ENCODE data around the gene PADI3.

PADI3 gene

DNA sequence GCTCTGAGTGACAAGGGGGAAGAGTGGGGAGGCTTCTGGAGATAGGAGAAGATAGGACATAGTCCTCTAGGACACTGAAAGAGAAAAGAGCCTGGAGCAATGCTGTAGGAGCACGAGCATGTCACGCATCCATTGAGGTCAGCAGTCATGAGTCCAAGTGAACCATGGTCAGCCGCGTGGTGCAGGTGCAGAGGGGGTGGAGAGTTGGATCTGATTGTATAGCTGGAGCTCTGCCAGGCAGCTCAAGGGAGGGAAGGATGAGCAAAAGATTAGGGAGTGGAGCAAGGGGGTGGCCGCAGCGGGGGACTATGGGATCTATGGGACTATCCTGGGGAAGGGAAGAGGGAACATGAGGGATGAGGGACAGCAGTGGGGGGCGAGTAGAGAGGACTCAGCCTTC, 30.0 kb upstream of the PADI3 start:
- Histone ChIP-seq H3K9ac (ENCODE audit: low read length) (no peak overlapping the region), H3K79me2 (ENCODE audit: insufficient read depth, low read length) (no peaks in the 10 kb centered on the region), H3K4me2 (ENCODE audit: low read length) (no peak overlapping the region), H3K27me3 (ENCODE audit: insufficient read depth, low read length) (no peaks in the 10 kb centered on the region; the same call in 1 of the 2 replicates), H4K20me1 (ENCODE audit: insufficient read depth, low read length) (no peaks in the 10 kb centered on the region), H3K9me3 (ENCODE audit: low read length) (no peaks in the 10 kb centered on the region), H2AFZ (ENCODE audit: low read length) (no peak overlapping the region), H3F3A (ENCODE audit: insufficient read depth, low read length) (no peaks in the 10 kb centered on the region), H3K9me2 (ENCODE audit: low read depth, low read length) (no peaks in the 10 kb centered on the region), H3K4me3 (ENCODE audit: low read depth, low read length, poor library complexity, severe bottlenecking) (no peak overlapping the region), H3K27ac (ENCODE audit: low read depth, low read length, poor library complexity, severe bottlenecking) (no peak overlapping the region), H3K4me1 (ENCODE audit: insufficient read depth, low read length, severe bottlenecking) (no peaks in the 10 kb centered on the region), H3K36me3 (ENCODE audit: insufficient read depth, low read length) (no peaks in the 10 kb centered on the region)
- no peak for TF ChIP-seq EZH2 (IDR thresholded peaks at IDR 0.05; ENCODE audit: borderline replicate concordance, low read length)
- TF ChIP-seq, protein P1, sequence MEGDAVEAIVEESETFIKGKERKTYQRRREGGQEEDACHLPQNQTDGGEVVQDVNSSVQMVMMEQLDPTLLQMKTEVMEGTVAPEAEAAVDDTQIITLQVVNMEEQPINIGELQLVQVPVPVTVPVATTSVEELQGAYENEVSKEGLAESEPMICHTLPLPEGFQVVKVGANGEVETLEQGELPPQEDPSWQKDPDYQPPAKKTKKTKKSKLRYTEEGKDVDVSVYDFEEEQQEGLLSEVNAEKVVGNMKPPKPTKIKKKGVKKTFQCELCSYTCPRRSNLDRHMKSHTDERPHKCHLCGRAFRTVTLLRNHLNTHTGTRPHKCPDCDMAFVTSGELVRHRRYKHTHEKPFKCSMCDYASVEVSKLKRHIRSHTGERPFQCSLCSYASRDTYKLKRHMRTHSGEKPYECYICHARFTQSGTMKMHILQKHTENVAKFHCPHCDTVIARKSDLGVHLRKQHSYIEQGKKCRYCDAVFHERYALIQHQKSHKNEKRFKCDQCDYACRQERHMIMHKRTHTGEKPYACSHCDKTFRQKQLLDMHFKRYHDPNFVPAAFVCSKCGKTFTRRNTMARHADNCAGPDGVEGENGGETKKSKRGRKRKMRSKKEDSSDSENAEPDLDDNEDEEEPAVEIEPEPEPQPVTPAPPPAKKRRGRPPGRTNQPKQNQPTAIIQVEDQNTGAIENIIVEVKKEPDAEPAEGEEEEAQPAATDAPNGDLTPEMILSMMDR (IDR thresholded peaks at IDR 0.05; ENCODE audit: low read length): no peak

DNA sequence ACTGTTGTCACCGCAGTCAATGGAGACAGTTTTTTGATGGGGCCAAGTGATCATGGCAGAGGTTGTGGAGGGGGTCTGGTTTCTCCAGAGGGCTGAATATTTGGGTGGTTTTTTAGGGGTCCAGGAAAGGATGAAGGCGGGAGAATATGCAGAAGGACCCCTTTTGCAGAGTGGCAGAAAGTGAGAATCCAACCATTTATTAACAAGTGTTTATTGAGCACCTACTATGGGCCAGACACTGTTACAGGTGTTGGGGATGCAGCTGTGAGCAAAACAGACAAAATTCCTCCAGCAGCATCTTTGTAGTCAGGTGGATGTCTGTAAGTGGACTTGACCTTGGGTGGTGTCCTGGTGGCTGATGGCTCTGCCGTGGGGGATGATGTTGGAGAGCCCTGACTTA, 28.6 kb upstream of the PADI3 start:
- Histone ChIP-seq H3K9me3 (ENCODE audit: low read length) (no peaks in the 10 kb centered on the region), H3K27me3 (ENCODE audit: insufficient read depth, low read length) (no peaks in the 10 kb centered on the region; the same call in 1 of the 2 replicates), H3K27ac (ENCODE audit: low read depth, low read length, poor library complexity, severe bottlenecking) (no peak overlapping the region), H3K79me2 (ENCODE audit: insufficient read depth, low read length) (no peaks in the 10 kb centered on the region), H3K9me2 (ENCODE audit: low read depth, low read length) (no peaks in the 10 kb centered on the region), H4K20me1 (ENCODE audit: insufficient read depth, low read length) (no peaks in the 10 kb centered on the region), H3K36me3 (ENCODE audit: insufficient read depth, low read length) (no peaks in the 10 kb centered on the region), H3F3A (ENCODE audit: insufficient read depth, low read length) (no peaks in the 10 kb centered on the region), H3K9ac (ENCODE audit: low read length) (no peak overlapping the region), H3K4me3 (ENCODE audit: low read depth, low read length, poor library complexity, severe bottlenecking) (no peak overlapping the region), H3K4me2 (ENCODE audit: low read length) (no peak overlapping the region), H3K4me1 (ENCODE audit: insufficient read depth, low read length, severe bottlenecking) (no peaks in the 10 kb centered on the region), H2AFZ (ENCODE audit: low read length) (no peak overlapping the region)
- no peak for TF ChIP-seq EZH2 (IDR thresholded peaks at IDR 0.05; ENCODE audit: borderline replicate concordance, low read length)
- TF ChIP-seq, protein P1 (IDR thresholded peaks at IDR 0.05; ENCODE audit: low read length): no peak

DNA sequence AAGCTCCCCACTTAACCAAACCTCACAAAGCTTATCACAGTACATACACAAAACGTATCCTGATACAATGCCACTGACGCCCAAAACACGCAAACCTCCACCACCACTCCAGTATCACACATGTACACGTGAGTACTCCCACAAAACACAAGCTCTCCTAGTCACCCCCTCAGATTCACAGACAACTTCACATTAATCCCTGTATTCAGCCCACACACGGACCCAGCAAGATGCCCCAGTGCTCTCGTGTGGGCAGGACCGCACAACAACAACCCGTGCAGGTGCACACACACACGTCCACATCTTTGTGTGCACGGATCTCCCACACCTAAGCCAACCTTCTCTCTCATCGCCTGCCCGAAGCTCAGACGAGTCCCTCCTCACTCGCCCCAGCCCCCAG, 26.3 kb upstream of the PADI3 start:
- H3K4me1 ChIP-seq (ENCODE audit: insufficient read depth, low read length, severe bottlenecking): no peaks in the 10 kb centered on the region
- no peak for TF ChIP-seq EZH2 (IDR thresholded peaks at IDR 0.05; ENCODE audit: borderline replicate concordance, low read length)
- TF ChIP-seq, protein P1 (IDR thresholded peaks at IDR 0.05; ENCODE audit: low read length): no peak
- no peaks in the 10 kb centered on the region for H3K79me2 ChIP-seq (ENCODE audit: insufficient read depth, low read length)
- no peak overlapping the region for H3K4me2 ChIP-seq (ENCODE audit: low read length)
- no peaks in the 10 kb centered on the region for H3K9me2 ChIP-seq (ENCODE audit: low read depth, low read length)
- no peak overlapping the region for H2AFZ ChIP-seq (ENCODE audit: low read length)
- no peaks in the 10 kb centered on the region; the same call in 1 of the 2 replicates for H3K27me3 ChIP-seq (ENCODE audit: insufficient read depth, low read length)
- H3F3A ChIP-seq (ENCODE audit: insufficient read depth, low read length): no peaks in the 10 kb centered on the region
- H3K9me3 ChIP-seq (ENCODE audit: low read length): no peaks in the 10 kb centered on the region
- no peak overlapping the region for H3K27ac ChIP-seq (ENCODE audit: low read depth, low read length, poor library complexity, severe bottlenecking)
- no peak overlapping the region for H3K4me3 ChIP-seq (ENCODE audit: low read depth, low read length, poor library complexity, severe bottlenecking)
- H3K9ac ChIP-seq (ENCODE audit: low read length): no peak overlapping the region
- no peaks in the 10 kb centered on the region for H3K36me3 ChIP-seq (ENCODE audit: insufficient read depth, low read length)
- no peaks in the 10 kb centered on the region for H4K20me1 ChIP-seq (ENCODE audit: insufficient read depth, low read length)

All from OCI-LY1 (cell line).